ENCODE results near the gene PDYN.

Gene PDYN

DNA sequence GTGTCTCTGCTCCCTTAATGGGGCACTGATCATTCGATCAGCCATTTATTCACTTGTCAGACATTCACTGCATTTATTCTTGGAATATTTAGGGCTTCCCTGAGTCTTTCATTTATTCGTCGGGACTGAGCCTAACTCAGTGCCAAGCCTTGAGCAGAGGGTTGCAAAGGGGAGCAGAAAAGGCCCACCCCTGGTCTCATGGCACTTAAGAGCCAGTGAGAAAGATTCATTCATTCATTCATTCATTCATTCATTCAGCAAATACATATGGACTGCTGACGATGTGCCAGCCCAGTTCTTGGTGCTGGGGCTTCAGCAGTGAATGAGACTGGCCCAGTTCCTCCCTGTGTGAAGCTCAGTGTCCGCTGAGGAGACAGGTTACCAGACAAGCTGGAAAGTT lies 62.0 kb downstream of the PDYN start:
- Mint-ChIP-seq H3K36me3 (ENCODE audit: insufficient read depth) (no peaks in the 10 kb centered on the region), H3K9me3 (no peaks in the 10 kb centered on the region), H3K4me3 (no peak overlapping the region), H3K27ac (no peak overlapping the region), H3K4me1 (ENCODE audit: low read depth in 2 of 2) (no peaks in the 10 kb centered on the region), H3K27me3 (peaks cover 78 to 89% of the 10 kb centered on the region in 2 donors)
- no peak for ATAC-seq (replicated peaks)
- no peak for DNase-seq

DNA sequence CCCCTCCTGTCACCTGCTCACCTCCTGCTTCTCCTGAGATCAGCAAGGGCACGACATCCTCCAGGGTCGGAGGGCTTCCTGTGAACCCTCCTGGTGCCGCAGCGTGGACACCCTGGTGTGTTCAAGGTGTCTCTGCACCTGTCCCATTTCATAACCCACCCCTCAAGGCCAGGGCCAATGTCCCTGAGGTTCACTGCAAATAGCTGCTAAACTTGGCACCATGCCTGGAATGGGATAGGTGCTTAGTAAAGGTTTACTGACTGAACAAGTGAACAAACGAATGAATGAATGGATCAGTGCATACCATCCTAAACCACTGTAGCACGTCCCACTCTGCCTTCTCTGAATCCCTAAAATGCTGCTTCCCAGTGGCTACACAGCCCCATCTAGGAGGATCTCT lies 63.7 kb downstream of the PDYN start:
- Mint-ChIP-seq H3K36me3 (ENCODE audit: insufficient read depth) (no peaks in the 10 kb centered on the region), H3K27ac (no peak overlapping the region), H3K4me1 (ENCODE audit: low read depth in 2 of 2) (no peaks in the 10 kb centered on the region), H3K4me3 (no peak overlapping the region), H3K27me3 (peaks cover 68 to 91% of the 10 kb centered on the region in 2 donors), H3K9me3 (no peaks in the 10 kb centered on the region)
- ATAC-seq (replicated peaks), result no peak
- DNase-seq, result no peak

DNA sequence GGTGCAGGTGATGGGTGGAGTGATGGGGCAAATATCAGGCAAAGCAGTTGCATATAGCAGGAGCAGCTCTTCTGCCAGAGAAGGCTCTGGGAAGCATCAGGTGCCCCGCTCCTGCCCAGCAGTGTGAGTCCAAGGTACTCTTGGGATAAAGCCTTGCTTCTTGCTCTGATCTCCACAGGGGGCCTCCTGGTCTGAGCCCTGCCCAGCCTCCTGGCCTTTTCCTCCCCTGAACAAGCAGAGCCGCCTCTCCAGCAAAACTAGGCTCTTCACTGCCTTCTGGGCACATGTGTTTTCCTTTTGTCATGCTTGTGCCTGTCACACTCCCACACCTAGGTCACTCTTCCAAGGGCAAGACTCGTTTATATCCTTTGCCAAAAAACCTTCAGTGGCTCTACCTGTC lies 64.4 kb downstream of the PDYN start:
- Mint-ChIP-seq H3K36me3 (ENCODE audit: insufficient read depth) (no peaks in the 10 kb centered on the region), H3K4me3 (no peak overlapping the region), H3K27me3 (peaks cover 61 to 84% of the 10 kb centered on the region in 2 donors), H3K9me3 (no peaks in the 10 kb centered on the region), H3K27ac (no peak overlapping the region), H3K4me1 (ENCODE audit: low read depth in 2 of 2) (no peaks in the 10 kb centered on the region)
- ATAC-seq (replicated peaks) (no peak), DNase-seq (no peak)

DNA sequence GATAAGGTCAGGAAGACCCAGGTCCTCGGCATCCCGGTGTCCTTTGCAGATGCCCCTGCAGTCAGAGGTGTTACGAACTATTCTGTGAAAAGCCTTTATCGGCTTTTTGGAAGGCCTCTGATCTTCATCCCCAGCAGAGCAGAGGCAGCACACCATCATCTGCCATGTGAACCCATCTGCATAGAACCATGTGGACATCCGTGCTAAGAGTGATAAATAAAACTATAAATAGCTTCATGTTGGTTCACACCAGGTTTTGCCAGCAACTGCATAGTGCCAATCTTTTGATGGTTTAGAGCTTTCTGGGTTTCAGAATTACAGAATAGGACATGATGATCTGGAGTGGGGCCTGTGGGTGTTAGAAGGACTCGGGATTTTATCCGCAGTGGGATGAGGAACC lies 65.1 kb downstream of the PDYN start:
- peaks cover 54 to 78% of the 10 kb centered on the region in 2 donors for H3K27me3 Mint-ChIP-seq
- ATAC-seq (replicated peaks) (no peak), DNase-seq (no peak)
- no peaks in the 10 kb centered on the region for H3K4me1 Mint-ChIP-seq (ENCODE audit: low read depth in 2 of 2)
- no peaks in the 10 kb centered on the region for H3K36me3 Mint-ChIP-seq (ENCODE audit: insufficient read depth)
- no peak overlapping the region for H3K27ac Mint-ChIP-seq
- no peak overlapping the region for H3K4me3 Mint-ChIP-seq
- no peaks in the 10 kb centered on the region for H3K9me3 Mint-ChIP-seq
